ENCODE data around the gene RHOD.

Gene RHOD

DNA sequence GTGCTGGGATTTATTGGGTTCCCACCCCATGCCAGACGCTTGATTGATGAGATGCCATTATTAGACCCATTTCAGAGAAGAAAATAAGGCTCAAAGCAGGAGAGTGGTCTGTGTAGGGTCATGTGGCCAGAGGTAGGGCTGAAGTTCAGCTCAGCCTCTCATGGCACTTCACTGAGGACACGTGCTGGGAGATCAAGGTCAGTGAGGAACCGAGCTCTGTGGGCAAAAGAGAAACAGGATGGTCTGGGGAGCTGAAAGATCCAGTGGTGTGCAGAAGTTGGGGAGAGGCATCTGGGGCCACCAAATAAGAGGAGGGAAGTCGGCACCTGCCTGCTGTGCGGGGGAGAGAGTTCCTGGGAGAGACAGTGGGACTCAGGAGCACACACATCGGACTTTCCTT lies 19.6 kb downstream of the RHOD start:
- H3K4me3 ChIP-seq (ENCODE audit: low read depth in 1 of 2, low read length in 1 of 2) = no peak overlapping the region
- peaks cover 4 to 5% of the 10 kb centered on the region in 2 experiments for H3K4me1 ChIP-seq (ENCODE audit: control insufficient read depth in 1 of 2, insufficient read depth in 1 of 2, low read depth in 1 of 2, low read length in 1 of 2)
- H3K27ac ChIP-seq = no peak overlapping the region
- H3K36me3 ChIP-seq = no peaks in the 10 kb centered on the region
- H3K9me3 ChIP-seq = no peaks in the 10 kb centered on the region
- TF ChIP-seq, protein P1, sequence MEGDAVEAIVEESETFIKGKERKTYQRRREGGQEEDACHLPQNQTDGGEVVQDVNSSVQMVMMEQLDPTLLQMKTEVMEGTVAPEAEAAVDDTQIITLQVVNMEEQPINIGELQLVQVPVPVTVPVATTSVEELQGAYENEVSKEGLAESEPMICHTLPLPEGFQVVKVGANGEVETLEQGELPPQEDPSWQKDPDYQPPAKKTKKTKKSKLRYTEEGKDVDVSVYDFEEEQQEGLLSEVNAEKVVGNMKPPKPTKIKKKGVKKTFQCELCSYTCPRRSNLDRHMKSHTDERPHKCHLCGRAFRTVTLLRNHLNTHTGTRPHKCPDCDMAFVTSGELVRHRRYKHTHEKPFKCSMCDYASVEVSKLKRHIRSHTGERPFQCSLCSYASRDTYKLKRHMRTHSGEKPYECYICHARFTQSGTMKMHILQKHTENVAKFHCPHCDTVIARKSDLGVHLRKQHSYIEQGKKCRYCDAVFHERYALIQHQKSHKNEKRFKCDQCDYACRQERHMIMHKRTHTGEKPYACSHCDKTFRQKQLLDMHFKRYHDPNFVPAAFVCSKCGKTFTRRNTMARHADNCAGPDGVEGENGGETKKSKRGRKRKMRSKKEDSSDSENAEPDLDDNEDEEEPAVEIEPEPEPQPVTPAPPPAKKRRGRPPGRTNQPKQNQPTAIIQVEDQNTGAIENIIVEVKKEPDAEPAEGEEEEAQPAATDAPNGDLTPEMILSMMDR (IDR thresholded peaks at IDR 0.05) = no peak
- H3K27me3 ChIP-seq = peaks cover 23% of the 10 kb centered on the region

DNA sequence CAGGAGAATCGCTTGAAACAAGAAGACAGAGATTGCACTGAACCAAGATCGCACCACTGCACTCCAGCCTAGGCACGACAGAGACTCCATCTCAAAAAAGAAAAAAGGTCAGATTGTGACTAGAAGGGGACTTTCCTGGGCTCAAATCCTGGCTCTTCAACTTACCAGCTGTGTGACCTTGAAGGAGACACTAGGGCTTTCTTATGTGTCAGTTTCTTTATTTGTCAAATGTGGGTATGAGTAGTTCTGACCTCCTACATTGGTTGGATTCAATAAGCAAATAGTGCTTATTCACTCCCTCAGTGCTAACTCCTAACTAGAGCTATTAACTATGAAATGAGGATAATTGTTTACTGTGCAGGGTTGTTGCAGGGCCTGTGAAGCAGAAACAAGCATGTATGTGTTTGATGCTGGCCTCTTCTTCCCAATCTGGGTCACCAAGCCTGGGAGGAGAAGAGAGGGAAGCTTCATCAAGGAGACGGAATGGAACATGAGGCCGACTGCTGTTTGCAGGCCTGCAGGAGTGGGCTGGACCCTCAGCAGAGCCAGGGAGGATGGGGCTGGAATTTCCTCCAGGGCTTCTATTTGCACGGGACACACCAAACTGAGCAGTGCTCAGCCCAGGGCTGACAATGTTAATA lies 22.5 kb downstream of the RHOD start:
- H3K27ac ChIP-seq = no peak overlapping the region
- H3K36me3 ChIP-seq = no peaks in the 10 kb centered on the region
- H3K9me3 ChIP-seq = no peaks in the 10 kb centered on the region
- TF ChIP-seq, protein P1 (IDR thresholded peaks at IDR 0.05) = no peak
- H3K4me1 ChIP-seq (ENCODE audit: control insufficient read depth in 1 of 2, insufficient read depth in 1 of 2, low read depth in 1 of 2, low read length in 1 of 2) = peaks cover 6 to 10% of the 10 kb centered on the region in 2 experiments
- peaks cover 38% of the 10 kb centered on the region for H3K27me3 ChIP-seq
- H3K4me3 ChIP-seq (ENCODE audit: low read depth in 1 of 2, low read length in 1 of 2) = no peak overlapping the region

DNA sequence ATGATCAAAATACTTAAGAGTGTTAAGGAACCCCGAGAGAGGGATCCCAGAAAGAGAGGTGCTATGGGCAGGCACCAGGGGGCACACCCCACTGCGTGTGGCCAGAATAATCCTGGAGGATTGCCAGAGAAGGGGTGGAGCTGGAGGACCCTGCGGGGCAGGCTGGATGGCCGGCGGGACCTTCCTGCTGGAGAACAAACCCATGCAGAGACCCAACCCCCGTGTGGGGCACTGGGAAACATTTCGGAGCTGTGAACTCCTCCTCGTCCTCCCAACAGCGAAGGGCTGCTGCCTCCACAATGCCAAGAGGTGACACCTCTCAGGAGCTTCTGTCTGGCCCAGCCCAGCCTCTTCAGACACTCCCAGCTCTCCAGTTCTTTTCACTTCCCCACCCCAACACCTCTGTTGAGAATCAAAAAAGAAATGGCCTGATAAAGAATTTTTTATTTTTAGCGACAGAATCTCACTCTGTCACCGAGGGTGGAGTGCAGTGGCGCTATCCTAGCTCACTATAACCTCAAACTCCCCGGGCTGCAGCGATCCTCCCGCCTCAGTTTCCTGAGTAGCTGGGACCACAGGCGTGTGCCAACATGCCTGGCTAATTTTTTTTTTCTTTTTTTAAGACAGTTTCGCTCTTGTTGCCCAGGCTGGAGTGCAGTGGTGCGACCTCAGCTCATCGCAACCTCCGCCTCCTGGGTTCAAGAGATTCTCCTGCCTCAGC lies 25.6 kb downstream of the RHOD start:
- H3K9me3 ChIP-seq = no peaks in the 10 kb centered on the region
- H3K4me1 ChIP-seq (ENCODE audit: control insufficient read depth in 1 of 2, insufficient read depth in 1 of 2, low read depth in 1 of 2, low read length in 1 of 2) = peaks cover 6 to 10% of the 10 kb centered on the region in 2 experiments
- TF ChIP-seq, protein P1 (IDR thresholded peaks at IDR 0.05) = no peak
- H3K27ac ChIP-seq = no peak overlapping the region
- H3K27me3 ChIP-seq = peaks cover 29% of the 10 kb centered on the region
- H3K4me3 ChIP-seq (ENCODE audit: low read depth in 1 of 2, low read length in 1 of 2) = no peak overlapping the region
- H3K36me3 ChIP-seq = no peaks in the 10 kb centered on the region

DNA sequence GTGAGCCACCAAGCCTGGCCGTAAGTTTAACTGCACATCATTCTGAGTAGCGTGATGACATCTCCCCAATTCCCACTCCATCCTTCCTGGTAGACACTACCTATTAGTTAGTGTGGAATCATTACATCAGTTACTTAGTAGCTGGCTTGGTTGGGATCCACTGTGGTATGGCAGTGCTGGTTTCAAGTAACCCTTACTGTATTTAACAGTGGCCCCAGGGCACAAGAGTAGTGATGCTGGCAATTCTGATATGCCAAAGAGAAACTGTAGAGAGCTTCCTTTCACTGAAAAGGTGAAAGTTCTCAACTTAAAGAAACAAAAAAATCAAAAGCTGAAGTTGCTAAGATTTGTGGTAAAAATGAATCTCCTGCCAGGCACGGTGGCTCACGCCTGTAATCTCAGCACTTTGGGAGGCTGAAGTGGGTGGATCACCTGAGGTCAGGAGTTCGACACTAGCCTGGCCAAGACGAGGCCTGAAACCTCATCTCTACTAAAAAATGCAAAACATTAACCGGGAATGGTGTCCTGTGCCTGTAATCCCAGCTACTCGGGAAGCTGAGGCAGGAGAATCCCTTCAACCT lies 27.2 kb downstream of the RHOD start:
- Histone ChIP-seq H3K27ac (no peak overlapping the region), H3K36me3 (no peaks in the 10 kb centered on the region), H3K4me1 (ENCODE audit: control insufficient read depth in 1 of 2, insufficient read depth in 1 of 2, low read depth in 1 of 2, low read length in 1 of 2) (peaks cover 6 to 10% of the 10 kb centered on the region in 2 experiments), H3K4me3 (ENCODE audit: low read depth in 1 of 2, low read length in 1 of 2) (no peak overlapping the region), H3K9me3 (no peaks in the 10 kb centered on the region), H3K27me3 (peaks cover 29% of the 10 kb centered on the region)
- TF ChIP-seq, protein P1 (IDR thresholded peaks at IDR 0.05) = no peak

DNA sequence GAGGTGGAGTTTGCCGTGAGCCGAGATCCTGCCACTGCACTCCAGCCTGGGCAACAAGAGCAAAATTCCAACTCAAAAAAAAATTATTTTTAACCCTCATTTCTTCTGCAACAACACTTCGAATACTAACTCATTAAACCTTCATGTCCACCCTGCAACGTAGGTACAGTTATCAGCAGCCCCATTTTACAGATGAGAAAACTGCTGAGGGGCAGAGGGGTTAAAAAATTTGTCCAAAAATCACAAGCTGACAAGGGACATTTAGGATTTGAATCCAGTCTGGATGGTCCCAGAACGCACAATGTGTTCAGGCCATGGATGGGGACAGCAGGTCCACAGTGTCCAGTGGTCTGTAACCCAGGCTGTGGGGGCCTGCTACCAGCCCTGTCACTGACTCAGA lies 29.0 kb downstream of the RHOD start:
- Histone ChIP-seq H3K4me1 (ENCODE audit: control insufficient read depth in 1 of 2, insufficient read depth in 1 of 2, low read depth in 1 of 2, low read length in 1 of 2) (peaks cover 6 to 10% of the 10 kb centered on the region in 2 experiments), H3K27me3 (peaks cover 29% of the 10 kb centered on the region), H3K36me3 (no peaks in the 10 kb centered on the region), H3K9me3 (no peaks in the 10 kb centered on the region), H3K27ac (no peak overlapping the region), H3K4me3 (ENCODE audit: low read depth in 1 of 2, low read length in 1 of 2) (no peak overlapping the region)
- TF ChIP-seq, protein P1 (IDR thresholded peaks at IDR 0.05) = no peak

Data from neutrophil (primary cell).